ENCODE measurements around the gene FXYD7. TPM values are rescaled to one million over a fixed set of nuclear protein-coding genes. Genes with fewer than 3 reads are reported as not detected.

The FXYD7 gene
- total and polyA plus RNA-seq, 9 donors, result 0.38 to 1.4 (median 0.68) TPM

GRCh38 chr19:35135389-35135909 is 7.6 kb upstream of the FXYD7 start:
- DNase-seq, result peak; percentile 90
- WGBS (ENCODE audit: insufficient coverage), result no CpG with 5 or more reads among the region's 7 CpGs
- Histone ChIP-seq H3K9me3 (replicated peaks; ENCODE audit: control insufficient read depth, low read depth, low read length) (no peaks in the 10 kb centered on the region), H3K27me3 (ENCODE audit: control insufficient read depth, insufficient read depth, low read length) (no peaks in the 10 kb centered on the region), H3K27ac (ENCODE audit: low read length) (peak overlapping the region; percentile 51), H3K4me3 (ENCODE audit: low read length) (peak overlapping the region; percentile 10), H3K4me1 (ENCODE audit: control insufficient read depth, insufficient read depth, low read length) (peaks cover 49% of the 10 kb centered on the region), H3K36me3 (ENCODE audit: control insufficient read depth, insufficient read depth, low read length) (no peaks in the 10 kb centered on the region)

GRCh38 chr19:35136231-35136630 is 6.8 kb upstream of the FXYD7 start:
- no peaks in the 10 kb centered on the region for H3K9me3 ChIP-seq (replicated peaks; ENCODE audit: control insufficient read depth, low read depth, low read length)
- H3K36me3 ChIP-seq (ENCODE audit: control insufficient read depth, insufficient read depth, low read length), result no peaks in the 10 kb centered on the region
- peaks cover 55% of the 10 kb centered on the region for H3K4me1 ChIP-seq (ENCODE audit: control insufficient read depth, insufficient read depth, low read length)
- no peak overlapping the region for H3K27ac ChIP-seq (ENCODE audit: low read length)
- no peaks in the 10 kb centered on the region for H3K27me3 ChIP-seq (ENCODE audit: control insufficient read depth, insufficient read depth, low read length)
- WGBS (ENCODE audit: insufficient coverage), result 81% methylated on average over 8 of the region's 11 CpGs
- DNase-seq, result no peak
- no peak overlapping the region for H3K4me3 ChIP-seq (ENCODE audit: low read length)

- Histone ChIP-seq H3K4me3 (ENCODE audit: low read length) (no peak overlapping the region), H3K27me3 (ENCODE audit: control insufficient read depth, insufficient read depth, low read length) (peaks cover 5% of the 10 kb centered on the region), H3K9me3 (replicated peaks; ENCODE audit: control insufficient read depth, low read depth, low read length) (no peaks in the 10 kb centered on the region), H3K4me1 (ENCODE audit: control insufficient read depth, insufficient read depth, low read length) (peaks cover 61% of the 10 kb centered on the region), H3K27ac (ENCODE audit: low read length) (no peak overlapping the region), H3K36me3 (ENCODE audit: control insufficient read depth, insufficient read depth, low read length) (peaks cover 5% of the 10 kb centered on the region)
- DNase-seq, result no peak
- WGBS (ENCODE audit: insufficient coverage), result 56% methylated on average over 8 of the region's 9 CpGs
Measured at GRCh38 chr19:35136977-35137702, 5.9 kb upstream of the FXYD7 start.

DNA sequence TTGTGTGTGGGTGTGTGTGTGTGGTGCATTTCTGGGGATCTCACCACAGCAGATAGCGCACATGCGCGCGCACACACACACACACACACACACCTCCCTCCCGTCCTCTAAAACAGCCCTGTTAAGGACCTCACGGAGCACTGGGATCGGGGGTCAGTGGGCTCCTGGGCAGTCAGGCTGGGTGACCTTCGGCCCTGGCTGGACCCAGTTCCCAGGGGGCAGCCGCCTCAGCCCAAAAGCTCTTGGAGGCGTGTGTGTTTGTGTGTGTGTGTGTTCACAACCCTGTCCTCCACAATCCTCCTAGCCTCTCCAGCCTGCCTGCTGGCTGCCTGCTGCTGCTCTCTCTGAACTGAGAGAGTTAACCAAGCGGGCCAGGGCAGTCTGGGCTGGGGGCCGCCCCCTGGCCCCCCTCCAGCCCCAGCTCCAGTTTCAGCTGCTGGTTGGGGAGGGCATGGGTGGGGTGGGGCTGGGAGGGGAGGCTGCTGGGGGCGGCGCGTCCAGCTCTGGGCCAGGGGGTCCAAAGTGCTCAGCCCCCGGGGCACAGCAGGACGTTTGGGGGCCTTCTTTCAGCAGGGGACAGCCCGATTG is 4.7 kb upstream of the FXYD7 start, which contains the start of gene FXYD1:
TSS of gene FXYD1 (plus strand) at position 520 of the 588 bp plus-strand sequence. CDS start 1,256 bp downstream, outside the sequence.
- H3K27ac ChIP-seq (ENCODE audit: low read length), result peak within 1 kb of the TSS; percentile 92
- no CpG with 5 or more reads among the region's 18 CpGs for WGBS (ENCODE audit: insufficient coverage)
- peak within 1 kb of the TSS; percentile 52 for H3K4me3 ChIP-seq (ENCODE audit: low read length)
- H3K36me3 ChIP-seq (ENCODE audit: control insufficient read depth, insufficient read depth, low read length), result peaks cover 5% of the 10 kb centered on the region
- H3K4me1 ChIP-seq (ENCODE audit: control insufficient read depth, insufficient read depth, low read length), result peaks cover 72% of the 10 kb centered on the region
- peak; percentile 94 for DNase-seq
- no peaks in the 10 kb centered on the region for H3K9me3 ChIP-seq (replicated peaks; ENCODE audit: control insufficient read depth, low read depth, low read length)
- peaks cover 13% of the 10 kb centered on the region for H3K27me3 ChIP-seq (ENCODE audit: control insufficient read depth, insufficient read depth, low read length)

- peak; percentile 36 for DNase-seq
- Histone ChIP-seq H3K36me3 (ENCODE audit: control insufficient read depth, insufficient read depth, low read length) (peaks cover 5% of the 10 kb centered on the region), H3K9me3 (replicated peaks; ENCODE audit: control insufficient read depth, low read depth, low read length) (no peaks in the 10 kb centered on the region), H3K4me1 (ENCODE audit: control insufficient read depth, insufficient read depth, low read length) (peaks cover 67% of the 10 kb centered on the region), H3K27me3 (ENCODE audit: control insufficient read depth, insufficient read depth, low read length) (peaks cover 29% of the 10 kb centered on the region), H3K4me3 (ENCODE audit: low read length) (peak overlapping the region; percentile 52), H3K27ac (ENCODE audit: low read length) (peak overlapping the region; percentile 92)
- 53% methylated on average over 8 of the region's 12 CpGs for WGBS (ENCODE audit: insufficient coverage)
Measured at GRCh38 chr19:35140207-35140961, 2.7 kb upstream of the FXYD7 start.

DNA sequence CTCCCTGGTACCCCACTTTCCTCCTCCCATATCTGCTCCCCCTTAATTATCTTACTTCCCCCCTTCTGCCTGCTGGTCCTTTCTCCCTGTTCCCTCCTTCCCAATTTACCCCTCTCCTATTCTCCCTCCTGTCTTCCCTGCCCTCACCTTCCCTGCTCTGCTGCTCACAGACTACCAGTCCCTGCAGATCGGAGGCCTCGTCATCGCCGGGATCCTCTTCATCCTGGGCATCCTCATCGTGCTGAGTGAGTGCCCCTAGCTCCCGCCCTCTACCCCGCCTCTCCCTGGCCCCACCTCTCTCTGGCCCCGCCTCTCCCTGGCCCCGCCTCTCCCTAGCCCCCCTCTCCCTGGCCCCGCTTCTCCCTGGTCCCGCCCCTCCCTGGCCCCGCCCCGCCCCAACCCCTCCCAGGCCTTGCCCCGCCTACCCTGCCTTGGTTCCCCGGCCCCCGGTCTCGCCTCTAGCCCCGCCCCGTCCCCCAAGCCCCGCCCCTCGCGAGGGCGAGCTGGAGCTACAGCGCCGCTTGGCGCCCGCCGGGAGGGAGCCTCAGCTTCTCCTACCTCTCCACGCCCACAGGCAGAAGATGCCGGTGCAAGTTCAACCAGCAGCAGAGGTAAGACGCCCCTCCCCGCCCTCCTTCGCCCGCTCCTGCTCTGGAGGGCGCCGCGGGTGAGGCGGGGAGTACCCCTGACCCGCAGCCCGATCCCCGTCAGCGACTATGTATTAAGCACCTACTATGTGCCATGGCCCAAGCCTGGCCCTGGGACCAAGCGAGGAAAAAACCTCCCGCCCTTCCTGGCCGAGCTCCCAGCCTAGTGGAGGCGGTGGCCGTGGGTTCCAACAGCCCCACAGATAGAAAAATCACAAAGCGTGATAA is 1.9 kb upstream of the FXYD7 start:
- Histone ChIP-seq H3K4me3 (ENCODE audit: low read length) (no peak overlapping the region), H3K36me3 (ENCODE audit: control insufficient read depth, insufficient read depth, low read length) (peaks cover 5% of the 10 kb centered on the region), H3K4me1 (ENCODE audit: control insufficient read depth, insufficient read depth, low read length) (peaks cover 61% of the 10 kb centered on the region), H3K27ac (ENCODE audit: low read length) (peak overlapping the region; percentile 35), H3K9me3 (replicated peaks; ENCODE audit: control insufficient read depth, low read depth, low read length) (no peaks in the 10 kb centered on the region), H3K27me3 (ENCODE audit: control insufficient read depth, insufficient read depth, low read length) (peaks cover 29% of the 10 kb centered on the region)
- 15% methylated on average over 20 of the region's 48 CpGs for WGBS (ENCODE audit: insufficient coverage)
- peak; percentile 87 for DNase-seq

DNA sequence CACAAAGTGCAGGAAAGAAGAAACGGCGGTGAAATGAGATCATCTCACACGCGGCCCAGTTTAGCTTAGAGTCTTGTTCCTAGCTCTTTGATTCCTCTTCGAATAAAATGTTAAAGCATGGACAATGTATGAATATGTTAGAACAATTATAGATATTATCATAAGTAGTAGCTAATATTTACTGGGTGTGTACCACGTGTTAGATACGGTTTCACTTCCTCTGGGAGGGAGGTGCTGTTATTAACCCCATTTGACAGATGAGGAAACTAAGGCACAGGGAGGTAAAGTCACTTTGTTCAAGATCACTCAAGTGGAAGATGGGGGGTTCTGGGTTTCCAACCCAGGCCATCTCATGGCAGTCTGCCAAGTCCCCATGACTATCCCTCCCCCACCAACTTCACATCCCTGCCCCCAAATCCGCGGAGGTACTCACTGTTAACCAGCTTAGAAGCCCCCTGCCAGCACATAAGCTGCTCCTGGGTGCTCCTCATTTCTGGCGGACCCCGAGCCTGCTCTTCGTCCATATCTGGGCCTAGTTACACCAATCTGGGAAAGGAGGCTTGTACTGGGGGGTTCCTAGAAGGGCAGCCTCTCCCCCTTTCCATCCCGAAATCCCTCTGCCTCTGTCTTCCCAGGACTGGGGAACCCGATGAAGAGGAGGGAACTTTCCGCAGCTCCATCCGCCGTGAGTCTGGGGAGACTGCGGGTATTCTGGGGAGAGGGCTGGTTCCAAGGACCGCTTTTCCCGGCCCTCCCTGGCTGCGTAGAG is 1.0 kb upstream of the FXYD7 start:
- H3K4me3 ChIP-seq (ENCODE audit: low read length), result no peak overlapping the region
- 0% methylated on average over 2 of the region's 21 CpGs for WGBS (ENCODE audit: insufficient coverage)
- H3K27me3 ChIP-seq (ENCODE audit: control insufficient read depth, insufficient read depth, low read length), result peaks cover 29% of the 10 kb centered on the region
- peaks cover 55% of the 10 kb centered on the region for H3K4me1 ChIP-seq (ENCODE audit: control insufficient read depth, insufficient read depth, low read length)
- no peaks in the 10 kb centered on the region for H3K9me3 ChIP-seq (replicated peaks; ENCODE audit: control insufficient read depth, low read depth, low read length)
- peak; percentile 39 for DNase-seq
- peaks cover 5% of the 10 kb centered on the region for H3K36me3 ChIP-seq (ENCODE audit: control insufficient read depth, insufficient read depth, low read length)
- no peak overlapping the region for H3K27ac ChIP-seq (ENCODE audit: low read length)

DNA sequence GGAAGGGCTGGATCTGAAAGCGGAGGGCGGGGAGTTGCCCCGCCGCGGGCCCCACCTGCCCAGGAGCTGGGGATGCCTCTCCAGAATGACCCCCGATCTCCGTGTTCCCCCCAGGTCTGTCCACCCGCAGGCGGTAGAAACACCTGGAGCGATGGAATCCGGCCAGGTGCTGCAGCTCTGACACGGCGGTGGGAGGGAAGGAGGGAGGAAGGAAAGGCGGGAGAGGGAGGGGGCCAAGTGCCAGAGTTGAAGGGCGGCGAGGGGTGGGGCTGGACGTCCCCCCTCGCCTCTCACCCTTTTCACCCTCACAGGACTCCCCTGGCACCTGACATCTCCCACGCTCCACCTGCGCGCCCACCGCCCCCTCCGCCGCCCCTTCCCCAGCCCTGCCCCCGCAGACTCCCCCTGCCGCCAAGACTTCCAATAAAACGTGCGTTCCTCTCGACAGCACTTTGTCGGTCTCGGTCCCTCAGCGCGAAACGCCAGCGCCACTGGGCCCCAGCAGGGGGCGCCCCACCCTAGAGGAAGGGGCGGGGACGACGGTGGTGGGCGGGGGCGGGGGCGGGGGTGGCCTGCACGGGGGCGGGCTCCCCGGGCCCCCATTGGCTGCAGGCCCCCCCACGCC is 337 bp upstream of the FXYD7 start:
- Histone ChIP-seq H3K36me3 (ENCODE audit: control insufficient read depth, insufficient read depth, low read length) (peaks cover 5% of the 10 kb centered on the region), H3K4me3 (ENCODE audit: low read length) (no peak overlapping the region), H3K4me1 (ENCODE audit: control insufficient read depth, insufficient read depth, low read length) (peaks cover 51% of the 10 kb centered on the region), H3K27ac (ENCODE audit: low read length) (no peak overlapping the region), H3K27me3 (ENCODE audit: control insufficient read depth, insufficient read depth, low read length) (peaks cover 29% of the 10 kb centered on the region), H3K9me3 (replicated peaks; ENCODE audit: control insufficient read depth, low read depth, low read length) (no peaks in the 10 kb centered on the region)
- peak; percentile 55 for DNase-seq
- WGBS (ENCODE audit: insufficient coverage), result 0% methylated on average over 9 of the region's 46 CpGs

DNA sequence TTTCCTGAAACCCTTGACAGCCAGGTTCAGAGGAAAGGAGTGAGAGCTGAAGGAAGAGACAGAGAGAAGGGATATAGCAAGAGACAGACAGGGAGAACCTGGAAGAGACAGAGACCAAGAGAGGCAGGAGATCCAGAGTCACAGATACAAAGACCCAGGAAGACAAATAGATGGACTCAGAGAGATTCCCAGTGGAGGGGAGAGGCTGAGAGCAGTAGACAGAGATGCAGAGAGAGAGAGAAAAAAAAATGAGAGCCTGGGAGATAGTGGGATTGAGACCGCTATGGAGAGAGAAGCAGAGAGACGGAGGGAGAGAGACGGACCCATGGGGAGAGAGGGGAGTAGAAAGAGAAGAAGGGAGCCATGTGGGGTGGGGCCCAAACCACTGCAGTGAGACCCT is 763 bp downstream of the FXYD7 start:
- DNase-seq, result no peak
- H3K36me3 ChIP-seq (ENCODE audit: control insufficient read depth, insufficient read depth, low read length), result peaks cover 5% of the 10 kb centered on the region
- no peaks in the 10 kb centered on the region for H3K9me3 ChIP-seq (replicated peaks; ENCODE audit: control insufficient read depth, low read depth, low read length)
- no peak overlapping the region for H3K27ac ChIP-seq (ENCODE audit: low read length)
- H3K27me3 ChIP-seq (ENCODE audit: control insufficient read depth, insufficient read depth, low read length), result peaks cover 29% of the 10 kb centered on the region
- H3K4me3 ChIP-seq (ENCODE audit: low read length), result no peak overlapping the region
- WGBS (ENCODE audit: insufficient coverage), result 39% methylated on average over 3 of the region's 3 CpGs
- H3K4me1 ChIP-seq (ENCODE audit: control insufficient read depth, insufficient read depth, low read length), result peaks cover 43% of the 10 kb centered on the region

Measured in muscle of leg (tissue), 11 donors.